Activated naive CD4-positive, alpha-beta T cell treated with anti-CD3 and anti-CD28 coated beads, Interleukin-2, amount 50 U/mL, for 24 hours (primary cell): Measurements from ENCODE around the gene PPM1F.
A peak's percentile ranks its signal among the peaks of the same experiment; 100 is the strongest.

Source experiments
- H3K27ac Mint-ChIP-seq: one replicate; pipeline ENCODE4 v1.8.0; 2021; ENCODE audit warnings: mild to moderate bottlenecking, mixed read lengths
- H3K27me3 Mint-ChIP-seq: one replicate; pipeline ENCODE4 v1.8.0; 2021; ENCODE audit warnings: mixed read lengths
- H3K36me3 Mint-ChIP-seq: one replicate; pipeline ENCODE4 v1.8.0; 2021; ENCODE audit warnings: mixed read lengths
- H3K4me1 Mint-ChIP-seq: one replicate; pipeline ENCODE4 v1.8.0; 2021; ENCODE audit warnings: mixed read lengths
- H3K4me3 Mint-ChIP-seq: one replicate; pipeline ENCODE4 v1.8.0; 2021; ENCODE audit warnings: mild to moderate bottlenecking, mixed read lengths
- H3K9me3 Mint-ChIP-seq: one replicate; pipeline ENCODE4 v1.8.0; 2021; ENCODE audit warnings: mixed read lengths

Gene PPM1F

GRCh38 chr22:21982338-21982965, 29.8 kb upstream of the PPM1F start, which contains the start of gene TOP3B:
Gene TOP3B (minus strand): TSS chr22:21982787. CDS start chr22:21975709, 7,078 bp downstream.
- H3K9me3 Mint-ChIP-seq = no peaks in the 10 kb centered on the region
- H3K27me3 Mint-ChIP-seq = no peaks in the 10 kb centered on the region
- no peaks in the 10 kb centered on the region for H3K36me3 Mint-ChIP-seq
- H3K27ac Mint-ChIP-seq = peak within 1 kb of the TSS; percentile 83
- H3K4me3 Mint-ChIP-seq = peak within 1 kb of the TSS; percentile 91
- peaks cover 40% of the 10 kb centered on the region for H3K4me1 Mint-ChIP-seq

- H3K27me3 Mint-ChIP-seq = no peaks in the 10 kb centered on the region
- no peaks in the 10 kb centered on the region for H3K36me3 Mint-ChIP-seq
- H3K4me3 Mint-ChIP-seq = peak overlapping the region; percentile 91
- H3K9me3 Mint-ChIP-seq = no peaks in the 10 kb centered on the region
- H3K4me1 Mint-ChIP-seq = peaks cover 40% of the 10 kb centered on the region
- H3K27ac Mint-ChIP-seq = peak overlapping the region; percentile 23
Measured at GRCh38 chr22:21981874-21982273, 29.2 kb upstream of the PPM1F start.

GRCh38 chr22:21980547-21980946, 27.9 kb upstream of the PPM1F start:
- Mint-ChIP-seq H3K4me1 (peaks cover 51% of the 10 kb centered on the region), H3K9me3 (no peaks in the 10 kb centered on the region), H3K36me3 (no peaks in the 10 kb centered on the region), H3K27ac (no peak overlapping the region), H3K27me3 (no peaks in the 10 kb centered on the region), H3K4me3 (peak overlapping the region; percentile 3)

GRCh38 chr22:21978564-21979386, 26.1 kb upstream of the PPM1F start:
- no peaks in the 10 kb centered on the region for H3K27me3 Mint-ChIP-seq
- no peak overlapping the region for H3K4me3 Mint-ChIP-seq
- H3K4me1 Mint-ChIP-seq = peaks cover 51% of the 10 kb centered on the region
- no peaks in the 10 kb centered on the region for H3K9me3 Mint-ChIP-seq
- no peaks in the 10 kb centered on the region for H3K36me3 Mint-ChIP-seq
- peak overlapping the region; percentile 71 for H3K27ac Mint-ChIP-seq

GRCh38 chr22:21977814-21978213, 25.2 kb upstream of the PPM1F start:
- no peak overlapping the region for H3K27ac Mint-ChIP-seq
- no peak overlapping the region for H3K4me3 Mint-ChIP-seq
- peaks cover 51% of the 10 kb centered on the region for H3K4me1 Mint-ChIP-seq
- no peaks in the 10 kb centered on the region for H3K36me3 Mint-ChIP-seq
- H3K9me3 Mint-ChIP-seq = no peaks in the 10 kb centered on the region
- H3K27me3 Mint-ChIP-seq = no peaks in the 10 kb centered on the region

GRCh38 chr22:21975854-21976345, 23.3 kb upstream of the PPM1F start:
- Mint-ChIP-seq H3K27ac (peak overlapping the region; percentile 54), H3K4me1 (peaks cover 42% of the 10 kb centered on the region), H3K27me3 (no peaks in the 10 kb centered on the region), H3K36me3 (peaks cover 3% of the 10 kb centered on the region), H3K4me3 (no peak overlapping the region), H3K9me3 (no peaks in the 10 kb centered on the region)

- Mint-ChIP-seq H3K27me3 (no peaks in the 10 kb centered on the region), H3K27ac (no peak overlapping the region), H3K4me1 (peaks cover 36% of the 10 kb centered on the region), H3K4me3 (no peak overlapping the region), H3K36me3 (peaks cover 5% of the 10 kb centered on the region), H3K9me3 (no peaks in the 10 kb centered on the region)
Measured at GRCh38 chr22:21975273-21975672, 22.6 kb upstream of the PPM1F start.

- H3K4me1 Mint-ChIP-seq = peaks cover 28% of the 10 kb centered on the region
- peaks cover 5% of the 10 kb centered on the region for H3K36me3 Mint-ChIP-seq
- no peak overlapping the region for H3K27ac Mint-ChIP-seq
- H3K9me3 Mint-ChIP-seq = no peaks in the 10 kb centered on the region
- H3K27me3 Mint-ChIP-seq = no peaks in the 10 kb centered on the region
- no peak overlapping the region for H3K4me3 Mint-ChIP-seq
Measured at GRCh38 chr22:21974058-21974649, 21.5 kb upstream of the PPM1F start.

GRCh38 chr22:21972806-21973205, 20.2 kb upstream of the PPM1F start:
- peaks cover 15% of the 10 kb centered on the region for H3K4me1 Mint-ChIP-seq
- H3K36me3 Mint-ChIP-seq = peaks cover 9% of the 10 kb centered on the region
- no peak overlapping the region for H3K4me3 Mint-ChIP-seq
- no peaks in the 10 kb centered on the region for H3K27me3 Mint-ChIP-seq
- H3K9me3 Mint-ChIP-seq = no peaks in the 10 kb centered on the region
- no peak overlapping the region for H3K27ac Mint-ChIP-seq

- Mint-ChIP-seq H3K4me3 (no peak overlapping the region), H3K4me1 (peaks cover 11% of the 10 kb centered on the region), H3K36me3 (peaks cover 9% of the 10 kb centered on the region), H3K27me3 (no peaks in the 10 kb centered on the region), H3K9me3 (no peaks in the 10 kb centered on the region), H3K27ac (no peak overlapping the region)
Measured at GRCh38 chr22:21972293-21972779, 19.7 kb upstream of the PPM1F start.

GRCh38 chr22:21971858-21972275, 19.2 kb upstream of the PPM1F start:
- Mint-ChIP-seq H3K36me3 (peaks cover 12% of the 10 kb centered on the region), H3K27me3 (no peaks in the 10 kb centered on the region), H3K9me3 (no peaks in the 10 kb centered on the region), H3K4me3 (no peak overlapping the region), H3K27ac (no peak overlapping the region), H3K4me1 (peaks cover 11% of the 10 kb centered on the region)

GRCh38 chr22:21970800-21971617, 18.4 kb upstream of the PPM1F start:
- Mint-ChIP-seq H3K9me3 (no peaks in the 10 kb centered on the region), H3K4me1 (peaks cover 5% of the 10 kb centered on the region), H3K36me3 (peaks cover 12% of the 10 kb centered on the region), H3K4me3 (no peak overlapping the region), H3K27ac (no peak overlapping the region), H3K27me3 (no peaks in the 10 kb centered on the region)

- Mint-ChIP-seq H3K27me3 (no peaks in the 10 kb centered on the region), H3K4me3 (no peak overlapping the region), H3K9me3 (no peaks in the 10 kb centered on the region), H3K27ac (no peak overlapping the region), H3K36me3 (peaks cover 12% of the 10 kb centered on the region), H3K4me1 (no peaks in the 10 kb centered on the region)
Measured at GRCh38 chr22:21970037-21970799, 17.6 kb upstream of the PPM1F start.

- no peaks in the 10 kb centered on the region for H3K4me1 Mint-ChIP-seq
Measured at GRCh38 chr22:21968452-21969129, 15.9 kb upstream of the PPM1F start.

More at GRCh38 chr22:21968452-21969129, 15.9 kb upstream of the PPM1F start:
- H3K27ac Mint-ChIP-seq = no peak overlapping the region
- H3K27me3 Mint-ChIP-seq = no peaks in the 10 kb centered on the region
- no peak overlapping the region for H3K4me3 Mint-ChIP-seq
- peaks cover 12% of the 10 kb centered on the region for H3K36me3 Mint-ChIP-seq
- H3K9me3 Mint-ChIP-seq = no peaks in the 10 kb centered on the region
